ENCODE data around the gene SEC24D.

The SEC24D gene

GRCh38 chr4:118756429-118756828 is 79.5 kb downstream of the SEC24D start:
- no peak for TF ChIP-seq BHLHE40 (IDR thresholded peaks at IDR 0.05; ENCODE audit: borderline replicate concordance)
- TF ChIP-seq PKNOX1 (IDR thresholded peaks at IDR 0.05): no peak
- TF ChIP-seq SP1 (IDR thresholded peaks at IDR 0.05): no peak
- no peak for TF ChIP-seq L3MBTL2 (conservative IDR thresholded peaks at IDR 0.05)
- TF ChIP-seq TARDBP (IDR thresholded peaks at IDR 0.05): no peak
- no peak for DNase-seq (ENCODE audit: extremely low spot score)
- ChIA-PET CTCF (interaction anchor here (1.3 kb wide), 1 partner anchor 16 kb away, joined by 3 read pairs; no protein-coding TSS in a partner anchor), POLR2A (no interaction called here)

GRCh38 chr4:118755438-118756226 is 80.3 kb downstream of the SEC24D start:
- no peak for TF ChIP-seq ZNF384 (IDR thresholded peaks at IDR 0.05)
- no peak for TF ChIP-seq FOXA1 (IDR thresholded peaks at IDR 0.05)
- TF ChIP-seq FOXK2 (IDR thresholded peaks at IDR 0.05): no peak
- CTCF ChIA-PET: interaction anchor here (1.3 kb wide), 1 partner anchor 16 kb away, joined by 3 read pairs; no protein-coding TSS in a partner anchor
- POLR2A ChIA-PET: no interaction called here
- no peak for DNase-seq (ENCODE audit: extremely low spot score)

- POLR2A ChIA-PET: no interaction called here
- no peak for DNase-seq (ENCODE audit: extremely low spot score)
- CTCF ChIA-PET: no interaction called here
- TF ChIP-seq ARNT (IDR thresholded peaks at IDR 0.05) (no peak), FOXM1 (IDR thresholded peaks at IDR 0.05; ENCODE audit: borderline replicate concordance) (no peak)
Observed at GRCh38 chr4:118754890-118755289, 81.0 kb downstream of the SEC24D start.

GRCh38 chr4:118753685-118754084 is 82.2 kb downstream of the SEC24D start:
- TF ChIP-seq LEF1 (IDR thresholded peaks at IDR 0.05; ENCODE audit: borderline replicate concordance): no peak
- CTCF ChIA-PET: no interaction called here
- DNase-seq (ENCODE audit: extremely low spot score): no peak
- POLR2A ChIA-PET: no interaction called here

- TF ChIP-seq BHLHE40 (IDR thresholded peaks at IDR 0.05; ENCODE audit: borderline replicate concordance): no peak
- TF ChIP-seq SUZ12 (IDR thresholded peaks at IDR 0.05): no peak
- TF ChIP-seq PKNOX1 (IDR thresholded peaks at IDR 0.05): no peak
- no peak for TF ChIP-seq LEF1 (IDR thresholded peaks at IDR 0.05; ENCODE audit: borderline replicate concordance)
- no peak for TF ChIP-seq ARNT (IDR thresholded peaks at IDR 0.05)
- no peak for TF ChIP-seq HDGF (IDR thresholded peaks at IDR 0.05; ENCODE audit: borderline replicate concordance)
- TF ChIP-seq SP1 (IDR thresholded peaks at IDR 0.05): no peak
- TF ChIP-seq ZNF384 (IDR thresholded peaks at IDR 0.05): no peak
- TF ChIP-seq FOXK2 (IDR thresholded peaks at IDR 0.05): no peak
- TF ChIP-seq FOXM1 (IDR thresholded peaks at IDR 0.05; ENCODE audit: borderline replicate concordance): no peak
- no peak for TF ChIP-seq TARDBP (IDR thresholded peaks at IDR 0.05)
- no peak for TF ChIP-seq CTBP1 (IDR thresholded peaks at IDR 0.05; ENCODE audit: borderline replicate concordance)
- no peak for TF ChIP-seq FOXA1 (IDR thresholded peaks at IDR 0.05)
- TF ChIP-seq ELF4 (IDR thresholded peaks at IDR 0.05): no peak
- no peak for TF ChIP-seq L3MBTL2 (conservative IDR thresholded peaks at IDR 0.05)
- ChIA-PET POLR2A (no interaction called here), CTCF (no interaction called here)
- no peak for DNase-seq (ENCODE audit: extremely low spot score)
Observed at GRCh38 chr4:118753096-118753495, 82.8 kb downstream of the SEC24D start.

- POLR2A ChIA-PET: no interaction called here
- no peak for TF ChIP-seq LEF1 (IDR thresholded peaks at IDR 0.05; ENCODE audit: borderline replicate concordance)
- CTCF ChIA-PET: no interaction called here
Observed at GRCh38 chr4:118752551-118752950, 83.4 kb downstream of the SEC24D start.

GRCh38 chr4:118751629-118752323 is 84.2 kb downstream of the SEC24D start:
- POLR2A ChIA-PET: no interaction called here

More at GRCh38 chr4:118752551-118752950, 83.4 kb downstream of the SEC24D start:
- DNase-seq (ENCODE audit: extremely low spot score): no peak

More at GRCh38 chr4:118751629-118752323, 84.2 kb downstream of the SEC24D start:
- DNase-seq (ENCODE audit: extremely low spot score): no peak
- TF ChIP-seq NFRKB (IDR thresholded peaks at IDR 0.05): no peak
- TF ChIP-seq PKNOX1 (IDR thresholded peaks at IDR 0.05): no peak
- TF ChIP-seq L3MBTL2 (conservative IDR thresholded peaks at IDR 0.05): no peak
- TF ChIP-seq HDGF (IDR thresholded peaks at IDR 0.05; ENCODE audit: borderline replicate concordance): no peak
- no peak for TF ChIP-seq ELF4 (IDR thresholded peaks at IDR 0.05)
- no peak for TF ChIP-seq ZNF384 (IDR thresholded peaks at IDR 0.05)
- no peak for TF ChIP-seq FOXA1 (IDR thresholded peaks at IDR 0.05)
- no peak for TF ChIP-seq FOXM1 (IDR thresholded peaks at IDR 0.05; ENCODE audit: borderline replicate concordance)
- no peak for TF ChIP-seq ARNT (IDR thresholded peaks at IDR 0.05)
- no peak for TF ChIP-seq BHLHE40 (IDR thresholded peaks at IDR 0.05; ENCODE audit: borderline replicate concordance)
- TF ChIP-seq LEF1 (IDR thresholded peaks at IDR 0.05; ENCODE audit: borderline replicate concordance): no peak
- CTCF ChIA-PET: no interaction called here
